IPS DF 4.7 (cell line): ENCODE measurements around the gene LSM14A.
"Not testable (repeated sequence)": the region's sequence is repeated elsewhere in the genome, so short reads cannot be mapped to it uniquely, and the experiment has no call there.

Experiments
- DNase-seq: peaks from one replicate; pipeline ENCODE4 v3.0.0-alpha.2; 2013; ENCODE audit warnings: low spot score; ENCODE audit errors: extremely low read depth

Gene LSM14A

GRCh38 chr19:34228762-34229161, 56.5 kb downstream of the LSM14A start:
- no peak for DNase-seq

- DNase-seq, result no peak
These were observed 57.4 kb downstream of the LSM14A start for GRCh38 chr19:34229721-34230120.

- no peak for DNase-seq
These were observed 58.5 kb downstream of the LSM14A start for GRCh38 chr19:34230820-34231219.

- no peak for DNase-seq
These were observed 59.1 kb downstream of the LSM14A start for GRCh38 chr19:34231439-34231838.

- DNase-seq, result no peak
These were observed 60.5 kb downstream of the LSM14A start for GRCh38 chr19:34232566-34233481.

- DNase-seq, result no peak
These were observed 63.2 kb downstream of the LSM14A start for GRCh38 chr19:34235425-34235940.

- DNase-seq, result no peak
These were observed 64.0 kb downstream of the LSM14A start for GRCh38 chr19:34236035-34236987.

GRCh38 chr19:34237283-34237682, 65.0 kb downstream of the LSM14A start:
- DNase-seq, result no peak

- DNase-seq, result no peak
These were observed 65.6 kb downstream of the LSM14A start for GRCh38 chr19:34237939-34238338.

- no peak for DNase-seq
These were observed 69.4 kb downstream of the LSM14A start for GRCh38 chr19:34241513-34242337.

- DNase-seq, result not testable (repeated sequence)
These were observed 71.0 kb downstream of the LSM14A start for GRCh38 chr19:34243138-34243875.

GRCh38 chr19:34243876-34244578, 71.7 kb downstream of the LSM14A start:
- DNase-seq, result no peak

- no peak for DNase-seq
These were observed 72.5 kb downstream of the LSM14A start for GRCh38 chr19:34244611-34245299.

- DNase-seq, result no peak
These were observed 74.0 kb downstream of the LSM14A start for GRCh38 chr19:34246340-34246739.

GRCh38 chr19:34248941-34249340, 76.6 kb downstream of the LSM14A start:
- no peak for DNase-seq

- DNase-seq, result not testable (repeated sequence)
These were observed 80.9 kb downstream of the LSM14A start for GRCh38 chr19:34253167-34253566.

- not testable (repeated sequence) for DNase-seq
These were observed 81.4 kb downstream of the LSM14A start for GRCh38 chr19:34253681-34254045.

- DNase-seq, result no peak
These were observed 81.9 kb downstream of the LSM14A start, which contains the start of gene GARRE1 for GRCh38 chr19:34254046-34254697. GARRE1 (plus strand) TSS chr19:34254554; CDS start chr19:34300474, 45,920 bp downstream.
